HepG2 (cell line): ENCODE results near the gene ZDHHC9. TPM values are rescaled to one million over a fixed set of nuclear protein-coding genes. Genes with fewer than 3 reads are reported as not detected.

Source experiments
- ATAC-seq: fragments of 200-7000 bp; cut with Tn5 transposase; 3 replicates; pipeline ENCODE4 v1.9.1; 2020; ENCODE audit warnings: mild to moderate bottlenecking, moderate library complexity
- BruUV-seq: library from RNA; stranded (reverse); fragments of 400-500 nt; replicated peaks from 2 replicates; lab custom pipeline; 2021; lab: Mats Ljungman, UMichigan
- CTCF ChIA-PET: fragments of 300-600 bp; formaldehyde crosslinking; extraction: SDS; loops from one replicate; lab custom pipeline; 2021; ENCODE audit warnings: low total read pairs, inconsistent platforms, low intra/inter-chr PET ratio; lab: Yijun Ruan, JAX
- POLR2A ChIA-PET: fragments of 350-600 bp; sonication (Branson Sonifier 250); formaldehyde crosslinking; loops from one replicate; lab custom pipeline; 2020; ENCODE audit warnings: antibody characterized with exemption, inconsistent platforms; lab: Yijun Ruan, JAX
- DNase-seq: peaks from one replicate; pipeline ENCODE4 v3.0.0-alpha.2; 2015; ENCODE audit warnings: low spot score
- FAIRE-seq: peaks from 3 replicates; lab custom pipeline; 2011; peaks lifted over from hg19 to GRCh38; lab: Jason Lieb, UNC
- H2AFZ ChIP-seq: one replicate; pipeline ENCODE4 v1.6.1; 2011; ENCODE audit warnings: low read length, inconsistent platforms
- H3K27ac ChIP-seq: fragments of 300-600 bp; 3 replicates; pipeline ENCODE4 v1.8.0; 2011; ENCODE audit warnings: mixed run types, mild to moderate bottlenecking, mixed read lengths, low read length, inconsistent platforms; ENCODE audit not compliant: insufficient read depth; ENCODE audit errors: extremely low read length
- H3K27me3 ChIP-seq, 2 experiments: fragments of 200-600 bp in 1 of 2; 2 replicates in 1 of 2; 3 replicates in 1 of 2; pipeline versions ENCODE4 v1.6.0 to v1.8.0; 2011; ENCODE audit warnings: low read length in 2 of 2, mild to moderate bottlenecking in 2 of 2, moderate library complexity in 2 of 2, inconsistent platforms in 1 of 2; ENCODE audit not compliant: insufficient read depth in 2 of 2, control insufficient read depth in 1 of 2
- H3K36me3 ChIP-seq, 2 experiments: fragments of 200-600 bp in 1 of 2; replicated peaks in 1 of 2; 2 replicates in 1 of 2; 3 replicates in 1 of 2; pipeline versions ENCODE4 v1.5.1 to v1.8.0; 2011; ENCODE audit warnings: low read length in 2 of 2, inconsistent platforms in 1 of 2; ENCODE audit not compliant: insufficient read depth in 2 of 2, control insufficient read depth in 1 of 2
- H3K4me1 ChIP-seq: 2 replicates; pipeline ENCODE4 v1.5.1; 2012; ENCODE audit warnings: low read length, inconsistent platforms; ENCODE audit not compliant: insufficient read depth
- H3K4me2 ChIP-seq: 2 replicates; pipeline ENCODE4 v1.6.0; 2011; ENCODE audit warnings: low read depth, low read length, inconsistent platforms
- H3K4me3 ChIP-seq, 3 experiments: fragments of 200-600 bp in 1 of 3; sonication (generic), shearing (Covaris generic) in 1 of 3; replicated peaks in 1 of 3; 2 replicates each; pipeline ENCODE4 v1.5.1; 2011 to 2016; ENCODE audit warnings: low read length in 3 of 3, inconsistent platforms in 2 of 3, low read depth in 2 of 3, mild to moderate bottlenecking in 2 of 3, control low read depth in 1 of 3, mixed read lengths in 1 of 3; ENCODE audit not compliant: insufficient read depth in 1 of 3
- H3K79me2 ChIP-seq: one replicate; pipeline ENCODE4 v1.6.1; 2011; ENCODE audit warnings: low read length, inconsistent platforms; ENCODE audit not compliant: insufficient read depth
- H3K9ac ChIP-seq: 2 replicates; pipeline ENCODE4 v1.6.0; 2011; ENCODE audit warnings: mild to moderate bottlenecking, low read depth, low read length, inconsistent platforms; ENCODE audit not compliant: insufficient read depth
- H3K9me3 ChIP-seq: 2 replicates; pipeline ENCODE4 v1.5.1; 2012; ENCODE audit warnings: mild to moderate bottlenecking, low read length
- H4K20me1 ChIP-seq: 2 replicates; pipeline ENCODE4 v1.6.0; 2011; ENCODE audit warnings: inconsistent platforms, mild to moderate bottlenecking, low read length, moderate library complexity; ENCODE audit not compliant: insufficient read depth
- PHF5A ChIP-seq: IDR thresholded peaks from one replicate; pipeline ENCODE4 v1.6.1; 2018; ENCODE audit warnings: low read depth, missing genetic modification reagents; ENCODE audit not compliant: unreplicated experiment
- RARA ChIP-seq: IDR thresholded peaks from 2 replicates; pipeline ENCODE4 v1.6.1; 2016; ENCODE audit warnings: missing genetic modification reagents, missing compliant biosample characterization
- TBX3 ChIP-seq: fragments of 450-650 bp; IDR thresholded peaks from 2 replicates; pipeline ENCODE4 v1.6.1; 2017; ENCODE audit warnings: antibody characterized with exemption, mild to moderate bottlenecking, inconsistent platforms, borderline replicate concordance
- ZNF17 ChIP-seq: sonication (generic); formaldehyde crosslinking; IDR thresholded peaks from 2 replicates; pipeline ENCODE4 v1.5.0; 2020; ENCODE audit warnings: mild to moderate bottlenecking, missing genetic modification reagents
- ZNF354B ChIP-seq: sonication (generic); formaldehyde crosslinking; IDR thresholded peaks from 2 replicates; pipeline ENCODE4 v1.8.0; 2022; ENCODE audit warnings: mild to moderate bottlenecking, missing genetic modification reagents
- ZNF646 ChIP-seq: sonication (generic); formaldehyde crosslinking; IDR thresholded peaks from 2 replicates; pipeline ENCODE4 v1.9.0; 2021; ENCODE audit warnings: mild to moderate bottlenecking, missing genetic modification reagents
- WGBS: methylation state at CpG from one replicate; pipeline ENCODE4 v1.1.6; 2017; ENCODE audit warnings: low lambda C conversion rate; 5-methylcytosine and 5-hydroxymethylcytosine counted together
- in situ Hi-C: cut with HindIII; loops from 2 replicates; pipeline ENCODE4 v1.10.0; 2017; ENCODE audit warnings: low pct_unique_long_range_greater_than_20kb; ENCODE audit not compliant: extremely low pct_ligation_motif_present
- intact Hi-C: fragments of 100-400 bp; cut with micrococcal nuclease; formaldehyde crosslinking; loops from one replicate; pipeline ENCODE4 v1.10.0; 2022; ENCODE audit not compliant: unreplicated experiment
- polyA plus RNA-seq, 8 experiments: library from polyadenylated mRNA; depleted of rRNA in 3 of 8; stranded (reverse) in 7 of 8; unstranded in 1 of 8; fragments of >200 nt; fragmentation: Illumina TruSeq in 4 of 8; extraction: Trizol in 4 of 8; gene quantifications; 2 replicates each; pipeline versions ENCODE4 v1.2.1 to v1.2.3, GENCODE V29; 2011 to 2016; ENCODE audit warnings: low read depth in 4 of 8, missing spikeins in 1 of 8, mixed read lengths in 1 of 8; ENCODE audit not compliant: insufficient read depth in 1 of 8
- total RNA-seq, 5 experiments: library from RNA; depleted of rRNA; stranded (reverse); fragments of >200 nt; fragmentation: Illumina TruSeq; extraction: Trizol; gene quantifications; 2 replicates each; pipeline ENCODE4 v1.2.3, GENCODE V29; 2016; ENCODE audit warnings: low read depth in 1 of 5

The ZDHHC9 gene
- total and polyA plus RNA-seq, 2 of the 13 experiments (the other 11 are each of a cell fraction or from before 2014, with no cell fraction given): 28.3 to 53.1 TPM

- no TSS peak for BruUV-seq
- in situ Hi-C loops: no loop called here
- Histone ChIP-seq H3K9me3 (no peaks in the 10 kb centered on the region), H3K27ac (no peak overlapping the region), H3K4me3 (no peak overlapping the region), H3K79me2 (no peaks in the 10 kb centered on the region), H3K36me3 (peaks cover 8 to 42% of the 10 kb centered on the region in 2 experiments), H4K20me1 (no peaks in the 10 kb centered on the region), H3K27me3 (no peaks in the 10 kb centered on the region), H3K4me1 (no peaks in the 10 kb centered on the region), H3K9ac (no peak overlapping the region), H2AFZ (no peak overlapping the region), H3K4me2 (no peak overlapping the region)
- intact Hi-C loops: no loop called here
- ChIA-PET CTCF (no interaction called here), POLR2A (no interaction called here)
- no peak for TF ChIP-seq RARA (CRISPR knock-in tag)
- no peak for TF ChIP-seq ZNF17 (CRISPR knock-in tag)
- no peak for TF ChIP-seq TBX3
- TF ChIP-seq ZNF646: no peak
- no peak for TF ChIP-seq ZNF354B (CRISPR knock-in tag)
- no peak for TF ChIP-seq PHF5A
- DNase-seq (no peak), ATAC-seq (no peak), FAIRE-seq (no peak)
- 93% methylated on average over 6 of the region's 6 CpGs for WGBS
Observed at GRCh38 chrX:129813662-129814368, 29.9 kb downstream of the ZDHHC9 start.
